A549 (cell line): Measurements from ENCODE around the gene TPST1.

ENCODE experiments used
- BHLHE40 ChIP-seq: IDR thresholded peaks from 2 replicates; pipeline ENCODE4 v1.6.1; 2012; ENCODE audit warnings: low read depth, low read length, inconsistent platforms
- CBX2 ChIP-seq: fragments of 200-600 bp; sonication (generic); IDR thresholded peaks from 2 replicates; pipeline ENCODE4 v1.6.1; 2016; ENCODE audit warnings: low read depth, mild to moderate bottlenecking, borderline replicate concordance
- CEBPB ChIP-seq, 2 experiments: fragments of >200 bp in 1 of 2; sonication (Bioruptor Twin) in 1 of 2; formaldehyde crosslinking in 1 of 2; IDR thresholded peaks; 2 replicates each; pipeline ENCODE4 v1.6.1; 2012 to 2016
- EP300 ChIP-seq, 2 experiments: fragments of >200 bp; sonication (Bioruptor Twin); formaldehyde crosslinking; IDR thresholded peaks; 2 replicates in 1 of 2; 3 replicates in 1 of 2; pipeline ENCODE4 v1.6.1; 2016 to 2017
- JUNB ChIP-seq: fragments of >200 bp; sonication (Bioruptor Twin); formaldehyde crosslinking; IDR thresholded peaks from 2 replicates; pipeline ENCODE4 v1.6.1; 2016
- MAFK ChIP-seq: fragments of 450-650 bp; IDR thresholded peaks from 2 replicates; pipeline ENCODE4 v1.6.1; 2014; ENCODE audit not compliant: partially characterized antibody
- POLR2A ChIP-seq: IDR thresholded peaks from 2 replicates; pipeline ENCODE4 v1.6.1; 2012; ENCODE audit warnings: mild to moderate bottlenecking, low read length
- POLR2AphosphoS2 ChIP-seq: conservative IDR thresholded peaks from 2 replicates; pipeline ENCODE4 v1.6.1; 2012; ENCODE audit warnings: low read length, improper control_type of control experiment, inconsistent platforms
- RCOR1 ChIP-seq: fragments of 150-350 bp; IDR thresholded peaks from 2 replicates; pipeline ENCODE4 v1.6.1; 2014; ENCODE audit warnings: antibody characterized with exemption, low read length, low read depth
- ZNF302 ChIP-seq: fragments of 250-450 bp; sonication (Bioruptor Pico); IDR thresholded peaks from 2 replicates; pipeline ENCODE4 v1.9.0; 2021; ENCODE audit warnings: inconsistent platforms, mild to moderate bottlenecking, moderate library complexity
- TF ChIP-seq, protein P1 (sequence below): fragments of >200 bp; sonication (Bioruptor Twin); formaldehyde crosslinking; IDR thresholded peaks from 3 replicates; pipeline ENCODE4 v1.5.1; 2016
- TF ChIP-seq, protein P2 (sequence below): fragments of 250-450 bp; sonication (Bioruptor Pico); IDR thresholded peaks from 2 replicates; pipeline ENCODE4 v1.5.0; 2020; ENCODE audit warnings: low read depth, mild to moderate bottlenecking, moderate library complexity
- TF ChIP-seq, protein P3 (sequence below): IDR thresholded peaks from 2 replicates; pipeline ENCODE4 v1.6.1; 2012

DNA sequence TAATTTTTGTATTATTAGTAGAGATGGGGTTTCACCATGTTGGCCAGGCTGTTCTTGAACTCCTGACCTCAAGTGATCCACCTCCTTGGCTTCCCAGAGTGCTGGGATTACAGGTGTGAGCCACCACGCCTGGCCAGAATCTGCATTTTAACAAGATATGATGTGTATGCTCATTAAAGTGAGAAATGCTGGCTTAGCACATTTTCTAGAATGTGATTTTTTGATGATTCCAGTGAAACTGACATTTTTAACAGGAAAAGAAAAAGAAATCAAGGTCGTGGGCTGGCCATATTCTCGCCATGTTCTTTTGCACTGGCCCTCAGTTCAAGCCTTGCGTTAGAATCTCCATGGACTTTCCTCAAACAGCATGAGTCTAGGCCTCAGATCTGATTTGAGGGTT lies 18.1 kb upstream of the TPST1 start:
- no peak for TF ChIP-seq CEBPB (IDR thresholded peaks at IDR 0.05)
- TF ChIP-seq POLR2AphosphoS2 = no peak
- TF ChIP-seq ZNF302 (CRISPR knock-in tag) = no peak
- no peak for TF ChIP-seq BHLHE40
- TF ChIP-seq RCOR1 = no peak
- no peak for TF ChIP-seq JUNB
- TF ChIP-seq, protein P1, sequence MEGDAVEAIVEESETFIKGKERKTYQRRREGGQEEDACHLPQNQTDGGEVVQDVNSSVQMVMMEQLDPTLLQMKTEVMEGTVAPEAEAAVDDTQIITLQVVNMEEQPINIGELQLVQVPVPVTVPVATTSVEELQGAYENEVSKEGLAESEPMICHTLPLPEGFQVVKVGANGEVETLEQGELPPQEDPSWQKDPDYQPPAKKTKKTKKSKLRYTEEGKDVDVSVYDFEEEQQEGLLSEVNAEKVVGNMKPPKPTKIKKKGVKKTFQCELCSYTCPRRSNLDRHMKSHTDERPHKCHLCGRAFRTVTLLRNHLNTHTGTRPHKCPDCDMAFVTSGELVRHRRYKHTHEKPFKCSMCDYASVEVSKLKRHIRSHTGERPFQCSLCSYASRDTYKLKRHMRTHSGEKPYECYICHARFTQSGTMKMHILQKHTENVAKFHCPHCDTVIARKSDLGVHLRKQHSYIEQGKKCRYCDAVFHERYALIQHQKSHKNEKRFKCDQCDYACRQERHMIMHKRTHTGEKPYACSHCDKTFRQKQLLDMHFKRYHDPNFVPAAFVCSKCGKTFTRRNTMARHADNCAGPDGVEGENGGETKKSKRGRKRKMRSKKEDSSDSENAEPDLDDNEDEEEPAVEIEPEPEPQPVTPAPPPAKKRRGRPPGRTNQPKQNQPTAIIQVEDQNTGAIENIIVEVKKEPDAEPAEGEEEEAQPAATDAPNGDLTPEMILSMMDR = no peak
- no peak for TF ChIP-seq POLR2A
- TF ChIP-seq CBX2 = no peak
- TF ChIP-seq, protein P2, sequence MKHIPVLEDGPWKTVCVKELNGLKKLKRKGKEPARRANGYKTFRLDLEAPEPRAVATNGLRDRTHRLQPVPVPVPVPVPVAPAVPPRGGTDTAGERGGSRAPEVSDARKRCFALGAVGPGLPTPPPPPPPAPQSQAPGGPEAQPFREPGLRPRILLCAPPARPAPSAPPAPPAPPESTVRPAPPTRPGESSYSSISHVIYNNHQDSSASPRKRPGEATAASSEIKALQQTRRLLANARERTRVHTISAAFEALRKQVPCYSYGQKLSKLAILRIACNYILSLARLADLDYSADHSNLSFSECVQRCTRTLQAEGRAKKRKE (CRISPR knock-in tag) = no peak
- peak; percentile 91 for TF ChIP-seq MAFK
- no peak for TF ChIP-seq EP300 (IDR thresholded peaks at IDR 0.05)
- TF ChIP-seq, protein P3, sequence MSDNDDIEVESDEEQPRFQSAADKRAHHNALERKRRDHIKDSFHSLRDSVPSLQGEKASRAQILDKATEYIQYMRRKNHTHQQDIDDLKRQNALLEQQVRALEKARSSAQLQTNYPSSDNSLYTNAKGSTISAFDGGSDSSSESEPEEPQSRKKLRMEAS = no peak
